GM23248 (cell line): ENCODE results near the gene LDLRAD4. TPM values are rescaled to one million over a fixed set of nuclear protein-coding genes. Genes with fewer than 3 reads are reported as not detected.

Experiments
- DNase-seq: peaks from one replicate; pipeline ENCODE4 v3.0.0-alpha.2; 2015
- H2AFZ ChIP-seq: fragments of 200-600 bp; sonication (generic); 2 replicates; pipeline ENCODE4 v1.6.1; 2016; ENCODE audit warnings: antibody characterized with exemption
- H3F3A ChIP-seq: fragments of 200-600 bp; sonication (generic); 2 replicates; pipeline ENCODE4 v1.6.1; 2016; ENCODE audit warnings: mild to moderate bottlenecking, antibody characterized with exemption, mixed run types; ENCODE audit not compliant: insufficient read depth
- H3K27ac ChIP-seq: fragments of 200-600 bp; sonication (generic); 2 replicates; pipeline ENCODE4 v1.5.1; 2016; ENCODE audit warnings: mild to moderate bottlenecking
- H3K27me3 ChIP-seq: fragments of 200-600 bp; sonication (generic); replicated peaks from 2 replicates; pipeline ENCODE4 v1.6.1; 2016; ENCODE audit warnings: mild to moderate bottlenecking; ENCODE audit not compliant: insufficient read depth
- H3K36me3 ChIP-seq: fragments of 200-600 bp; sonication (generic); 2 replicates; pipeline ENCODE4 v1.6.1; 2016; ENCODE audit warnings: low read depth, mild to moderate bottlenecking
- H3K4me1 ChIP-seq: fragments of 200-600 bp; sonication (generic); 2 replicates; pipeline ENCODE4 v1.6.1; 2016; ENCODE audit warnings: mild to moderate bottlenecking; ENCODE audit not compliant: insufficient read depth
- H3K4me2 ChIP-seq: fragments of 200-600 bp; sonication (generic); one replicate; pipeline ENCODE4 v1.6.1; 2016; ENCODE audit warnings: mild to moderate bottlenecking; ENCODE audit not compliant: unreplicated experiment
- H3K4me3 ChIP-seq: fragments of 200-600 bp; sonication (generic); 2 replicates; pipeline ENCODE4 v1.5.1; 2016; ENCODE audit warnings: mild to moderate bottlenecking
- H3K79me2 ChIP-seq: fragments of 200-600 bp; sonication (generic); 2 replicates; pipeline ENCODE4 v1.6.1; 2016; ENCODE audit warnings: mild to moderate bottlenecking; ENCODE audit not compliant: insufficient read depth
- H3K9ac ChIP-seq: fragments of 200-600 bp; sonication (generic); 2 replicates; pipeline ENCODE4 v1.6.1; 2016; ENCODE audit warnings: mild to moderate bottlenecking
- H3K9me2 ChIP-seq: fragments of 200-600 bp; sonication (generic); 2 replicates; pipeline ENCODE4 v1.6.1; 2016; ENCODE audit warnings: mixed run types, mild to moderate bottlenecking, moderate library complexity; ENCODE audit not compliant: insufficient read depth
- H3K9me3 ChIP-seq: fragments of 200-600 bp; sonication (generic); one replicate; pipeline ENCODE4 v1.6.1; 2017; ENCODE audit warnings: low read depth
- H4K20me1 ChIP-seq: fragments of 200-600 bp; sonication (generic); 2 replicates; pipeline ENCODE4 v1.6.0; 2016; ENCODE audit not compliant: insufficient read depth
- EZH2 ChIP-seq: fragments of 200-600 bp; sonication (generic); IDR thresholded peaks from 2 replicates; pipeline ENCODE4 v1.6.1; 2018; ENCODE audit warnings: antibody characterized with exemption, mild to moderate bottlenecking; ENCODE audit not compliant: insufficient read depth, poor library complexity, severe bottlenecking
- EZH2phosphoT487 ChIP-seq: fragments of 200-600 bp; sonication (generic); IDR thresholded peaks from 2 replicates; pipeline ENCODE4 v1.6.1; 2018; ENCODE audit warnings: antibody characterized with exemption, moderate library complexity, mild to moderate bottlenecking, low read depth; ENCODE audit not compliant: insufficient read depth
- WGBS, 2 experiments: methylation state at CpG; one replicate each; pipeline ENCODE4 v1.1.6; 2015 to 2017; ENCODE audit warnings: low lambda C conversion rate in 2 of 2, low coverage in 1 of 2; ENCODE audit errors: missing lambda C conversion rate in 2 of 2; 5-methylcytosine and 5-hydroxymethylcytosine counted together
- in situ Hi-C: fragments of 300-500 bp; cut with MboI; formaldehyde crosslinking; loops from 2 replicates; pipeline ENCODE4 v1.15.0; 2020
- polyA plus RNA-seq: library from polyadenylated mRNA; unstranded; fragments of >200 nt; fragmentation: Nextera tagmentation; extraction: Ambion mirVana; gene quantifications from 2 replicates; pipeline ENCODE4 v1.2.1, GENCODE V29; 2016
- total RNA-seq: library from RNA; depleted of rRNA; stranded (reverse); fragments of >200 nt; shearing (Covaris generic); gene quantifications from 2 replicates; pipeline ENCODE4 v1.2.3, GENCODE V29; 2014

LDLRAD4 gene
- total and polyA plus RNA-seq, 2 experiments from 2014 or later: not detected

DNA sequence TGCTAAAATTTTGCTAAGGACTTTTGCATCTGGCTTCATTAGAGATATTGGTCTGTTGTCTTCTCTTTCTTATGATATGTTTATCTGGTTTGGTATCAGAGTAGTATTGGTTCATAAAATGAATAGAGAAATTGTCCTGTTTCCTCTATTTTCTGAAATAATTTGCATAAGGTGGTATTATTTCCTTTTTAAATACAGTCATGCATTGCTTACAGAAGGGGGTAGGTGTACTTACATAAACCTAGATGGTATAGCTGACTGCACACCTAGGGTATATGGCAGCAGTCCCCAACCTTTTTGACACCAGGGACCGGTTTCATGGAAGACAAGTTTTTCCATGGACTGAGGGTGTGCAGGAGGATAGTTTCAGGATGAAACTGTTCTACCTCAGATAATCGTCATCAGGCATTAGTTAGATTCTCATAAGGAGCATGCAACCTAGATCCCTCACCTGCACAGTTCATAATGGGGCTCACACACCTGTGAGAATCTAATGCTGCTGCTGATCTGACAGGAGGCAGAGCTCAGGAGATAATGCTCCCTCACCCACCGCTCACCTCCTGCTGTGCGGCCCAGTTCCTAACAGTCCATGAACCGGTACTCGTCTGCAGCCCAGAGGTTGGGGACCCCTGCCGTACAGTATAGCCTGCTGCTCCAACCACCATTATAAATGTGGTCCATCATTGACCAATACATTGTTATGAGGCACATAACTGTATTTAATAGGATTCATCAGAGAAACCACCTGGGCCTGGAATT is 318.6 kb downstream of the LDLRAD4 start:
- H3K79me2 ChIP-seq: no peaks in the 10 kb centered on the region
- in situ Hi-C loops: no loop called here
- H3K4me2 ChIP-seq: no peak overlapping the region
- no peaks in the 10 kb centered on the region for H3K36me3 ChIP-seq
- no peak overlapping the region for H2AFZ ChIP-seq
- H3K27me3 ChIP-seq: peaks cover 12% of the 10 kb centered on the region; the same call in 1 of the 2 replicates
- H3K4me1 ChIP-seq: no peaks in the 10 kb centered on the region
- 81 to 83% methylated on average over 7 of the region's 7 CpGs for WGBS, 2 experiments
- TF ChIP-seq EZH2 (no peak), EZH2phosphoT487 (no peak)
- no peaks in the 10 kb centered on the region for H4K20me1 ChIP-seq
- H3K9me2 ChIP-seq: no peaks in the 10 kb centered on the region
- H3K27ac ChIP-seq: no peak overlapping the region
- H3K4me3 ChIP-seq: no peak overlapping the region
- no peak overlapping the region for H3K9ac ChIP-seq
- H3F3A ChIP-seq: no peaks in the 10 kb centered on the region
- no peaks in the 10 kb centered on the region for H3K9me3 ChIP-seq
- no peak for DNase-seq

DNA sequence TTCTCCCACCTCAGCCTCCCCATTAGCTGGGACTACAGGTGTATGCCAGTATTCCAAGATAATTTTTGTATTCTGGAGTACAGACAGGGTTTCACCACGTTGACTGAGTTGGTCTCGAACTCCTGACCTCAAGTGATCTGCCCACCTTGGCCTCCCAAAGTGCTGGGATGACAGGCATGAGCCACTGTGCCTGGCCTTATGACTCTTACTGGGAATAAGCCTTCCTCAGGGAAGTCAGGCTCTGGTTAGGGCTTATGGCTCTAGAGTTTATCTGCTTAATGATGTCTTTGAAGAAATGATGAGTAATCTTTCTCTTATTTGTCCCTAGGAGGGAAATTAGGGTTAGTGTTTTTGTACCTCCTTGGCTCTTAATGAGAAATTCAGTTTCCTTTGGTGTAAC is 320.1 kb downstream of the LDLRAD4 start:
- Histone ChIP-seq H3K9me3 (no peaks in the 10 kb centered on the region), H3F3A (no peaks in the 10 kb centered on the region), H3K36me3 (no peaks in the 10 kb centered on the region), H3K9ac (no peak overlapping the region), H3K79me2 (no peaks in the 10 kb centered on the region), H3K27me3 (peaks cover 12% of the 10 kb centered on the region; the same call in 1 of the 2 replicates), H3K27ac (no peak overlapping the region), H3K4me2 (no peak overlapping the region), H3K4me1 (no peaks in the 10 kb centered on the region), H3K4me3 (no peak overlapping the region), H2AFZ (no peak overlapping the region), H4K20me1 (no peaks in the 10 kb centered on the region), H3K9me2 (no peaks in the 10 kb centered on the region)
- in situ Hi-C loops: no loop called here
- WGBS, 2 experiments: 5 to 15% methylated on average over 2 of the region's 2 CpGs
- no peak for DNase-seq
- TF ChIP-seq EZH2: no peak
- no peak for TF ChIP-seq EZH2phosphoT487

DNA sequence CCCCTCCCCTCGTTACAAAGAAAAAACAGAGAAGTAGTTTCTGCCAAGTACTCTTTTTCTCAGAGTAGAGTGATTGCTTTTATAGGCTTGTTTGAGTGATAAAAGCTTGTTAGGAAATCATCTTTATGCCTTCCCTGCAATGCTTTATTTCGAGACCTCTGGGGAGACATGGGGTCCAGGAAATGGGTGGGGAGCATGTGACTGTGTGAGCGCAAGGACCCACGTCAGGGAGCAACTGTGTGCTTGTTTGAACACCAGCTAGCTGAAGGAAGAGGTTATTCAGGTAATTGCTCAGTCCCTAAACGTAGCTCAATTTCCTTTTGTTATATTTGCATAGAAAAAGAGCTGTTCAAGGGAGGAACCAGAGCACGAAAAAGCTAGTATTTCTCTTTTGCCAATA is 320.5 kb downstream of the LDLRAD4 start:
- DNase-seq: no peak
- H3K4me2 ChIP-seq: no peak overlapping the region
- H3K27ac ChIP-seq: no peak overlapping the region
- no peaks in the 10 kb centered on the region for H3K79me2 ChIP-seq
- H2AFZ ChIP-seq: no peak overlapping the region
- no peaks in the 10 kb centered on the region for H3F3A ChIP-seq
- no peaks in the 10 kb centered on the region for H3K9me2 ChIP-seq
- H4K20me1 ChIP-seq: no peaks in the 10 kb centered on the region
- in situ Hi-C loops: no loop called here
- no peak overlapping the region for H3K4me3 ChIP-seq
- no peaks in the 10 kb centered on the region for H3K4me1 ChIP-seq
- WGBS, 2 experiments: 17 to 27% methylated on average over 6 of the region's 6 CpGs
- no peaks in the 10 kb centered on the region for H3K9me3 ChIP-seq
- TF ChIP-seq EZH2phosphoT487 (no peak), EZH2 (no peak)
- H3K9ac ChIP-seq: no peak overlapping the region
- no peaks in the 10 kb centered on the region for H3K36me3 ChIP-seq
- H3K27me3 ChIP-seq: peaks cover 12% of the 10 kb centered on the region; the same call in 1 of the 2 replicates

DNA sequence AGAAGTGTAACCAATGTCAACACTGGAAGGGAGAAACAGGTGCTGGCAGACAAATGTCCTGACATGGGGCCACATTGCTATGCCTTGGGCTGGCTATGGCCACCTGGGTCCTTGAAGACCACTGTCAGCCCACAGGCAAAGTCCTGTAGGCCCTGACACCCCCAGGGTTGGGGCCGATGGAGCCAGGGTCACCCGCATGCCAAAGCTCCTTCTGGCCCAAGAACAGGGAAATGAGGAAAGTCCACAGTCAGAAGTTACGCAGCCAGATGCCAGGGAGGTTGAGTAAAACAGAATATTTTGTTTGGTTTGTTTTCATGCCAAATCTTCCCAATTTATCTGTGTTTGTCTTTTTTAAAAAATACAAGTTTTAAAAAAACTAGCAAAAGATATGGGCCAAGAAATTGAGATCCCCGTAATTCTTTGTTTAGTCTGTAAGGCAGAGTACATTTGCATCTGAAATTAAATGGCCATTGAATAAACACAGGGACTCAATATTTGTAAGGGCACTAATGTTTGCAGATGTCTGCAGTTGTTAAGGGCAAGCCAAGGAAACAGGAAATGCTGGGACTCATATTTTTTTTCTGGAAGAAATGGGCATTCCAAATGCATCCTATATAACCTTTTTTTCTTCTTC is 321.4 kb downstream of the LDLRAD4 start:
- Histone ChIP-seq H2AFZ (no peak overlapping the region), H3K9ac (no peak overlapping the region), H3K9me2 (no peaks in the 10 kb centered on the region), H4K20me1 (no peaks in the 10 kb centered on the region), H3K4me1 (no peaks in the 10 kb centered on the region), H3K9me3 (no peaks in the 10 kb centered on the region), H3K36me3 (no peaks in the 10 kb centered on the region), H3K27me3 (peaks cover 5% of the 10 kb centered on the region; the same call in 1 of the 2 replicates), H3F3A (no peaks in the 10 kb centered on the region), H3K79me2 (no peaks in the 10 kb centered on the region), H3K4me3 (no peak overlapping the region), H3K4me2 (no peak overlapping the region), H3K27ac (no peak overlapping the region)
- 75 to 81% methylated on average over 4 of the region's 4 CpGs for WGBS, 2 experiments
- in situ Hi-C loops: no loop called here
- TF ChIP-seq EZH2: no peak
- no peak for TF ChIP-seq EZH2phosphoT487
- DNase-seq: no peak
